AG04450 (cell line): Measurements from ENCODE around the gene ZNF18. TPM values are rescaled to one million over a fixed set of nuclear protein-coding genes. Genes with fewer than 3 reads are reported as not detected.

Experiments
- CTCF ChIA-PET: fragments of 300-600, 350-600 bp; formaldehyde crosslinking; extraction: SDS; loops from one replicate; lab custom pipeline; 2022; ENCODE audit warnings: antibody characterized with exemption, inconsistent platforms; lab: Charles Lee
- POLR2A ChIA-PET: fragments of 350-600 bp; formaldehyde crosslinking; extraction: SDS; loops from one replicate; lab custom pipeline; 2021; ENCODE audit warnings: antibody characterized with exemption, inconsistent platforms; lab: Yijun Ruan, JAX
- DNase-seq: peaks from one replicate; pipeline ENCODE4 v3.0.0-alpha.2; 2011; ENCODE audit warnings: low read depth, low spot score
- H3K27ac ChIP-seq: one replicate; pipeline ENCODE4 v1.5.1; 2012; ENCODE audit warnings: low read depth, low read length, control low read depth
- H3K27me3 ChIP-seq: one replicate; pipeline ENCODE4 v1.6.0; 2012; ENCODE audit warnings: low read length; ENCODE audit not compliant: control insufficient read depth, insufficient read depth
- H3K4me3 ChIP-seq: 2 replicates; pipeline ENCODE4 v1.5.1; 2011; ENCODE audit warnings: mild to moderate bottlenecking, low read depth, low read length, control low read depth
- H3K9me3 ChIP-seq: 2 replicates; pipeline ENCODE4 v1.5.1; 2012; ENCODE audit warnings: low read length; ENCODE audit not compliant: control insufficient read depth, insufficient read depth
- CTCF ChIP-seq: IDR thresholded peaks from 2 replicates; pipeline ENCODE4 v1.5.1; 2011; ENCODE audit warnings: low read depth, low read length, control low read depth, inconsistent platforms
- polyA plus RNA-seq: library from polyadenylated mRNA; depleted of rRNA; stranded (reverse); fragments of >200 nt; gene quantifications from 2 replicates; pipeline ENCODE4 v1.2.3, GENCODE V29; 2011

The ZNF18 gene
- polyA plus RNA-seq, 1 experiment: 8.2 TPM

- no peaks in the 10 kb centered on the region for H3K9me3 ChIP-seq
- ChIA-PET CTCF (no interaction called here), POLR2A (interaction anchor here (0.6 to 3.9 kb wide), 8 partner anchors 11 to 997 kb away, joined by 3 to 48 read pairs (median 4); partner anchors contain the start of genes ELAC2 and ZNF18)
- H3K27me3 ChIP-seq: no peaks in the 10 kb centered on the region
- peak; percentile 64 for DNase-seq
- TF ChIP-seq CTCF: no peak
- peak within 1 kb of the TSS; percentile 62 for H3K4me3 ChIP-seq
- no peak within 1 kb of the TSS for H3K27ac ChIP-seq
Observed at GRCh38 chr17:12020642-12021622, 23.7 kb upstream of the ZNF18 start, which contains the start of gene MAP2K4. Gene MAP2K4 (plus strand): TSS chr17:12020877. CDS start chr17:12020887, 10 bp downstream.

- ChIA-PET CTCF (interaction anchor here (0.6 kb wide), 1 partner anchor 26 kb away, joined by 4 read pairs; no protein-coding TSS in a partner anchor), POLR2A (interaction anchor here (1.1 kb wide), 1 partner anchor 13 kb away, joined by 3 read pairs; the partner anchor contains the start of gene MAP2K4)
- peaks cover 5% of the 10 kb centered on the region for H3K27me3 ChIP-seq
- DNase-seq: no peak
- no peak for TF ChIP-seq CTCF
- H3K9me3 ChIP-seq: no peaks in the 10 kb centered on the region
- H3K4me3 ChIP-seq: no peak overlapping the region
- no peak overlapping the region for H3K27ac ChIP-seq
Observed at GRCh38 chr17:12007466-12007865, 10.2 kb upstream of the ZNF18 start.

- Histone ChIP-seq H3K27ac (no peak overlapping the region), H3K27me3 (no peaks in the 10 kb centered on the region), H3K4me3 (no peak overlapping the region), H3K9me3 (no peaks in the 10 kb centered on the region; the same call in 1 of the 2 replicates)
- ChIA-PET CTCF (no interaction called here), POLR2A (no interaction called here)
- DNase-seq: no peak
- TF ChIP-seq CTCF: no peak
Observed at GRCh38 chr17:11999696-12000095, 2.4 kb upstream of the ZNF18 start.

- no peak for TF ChIP-seq CTCF
- H3K27ac ChIP-seq: peak overlapping the region; percentile 82
- no peaks in the 10 kb centered on the region; the same call in 1 of the 2 replicates for H3K9me3 ChIP-seq
- H3K27me3 ChIP-seq: no peaks in the 10 kb centered on the region
- CTCF ChIA-PET: no interaction called here
- H3K4me3 ChIP-seq: peak overlapping the region; percentile 70
- no peak for DNase-seq
- POLR2A ChIA-PET: interaction anchor here (0.6 to 2.0 kb wide), 7 partner anchors 11 to 740 kb away, joined by 3 to 48 read pairs (median 3); partner anchors contain the start of gene MAP2K4
Observed at GRCh38 chr17:11997972-11998233, 628 bp upstream of the ZNF18 start.

GRCh38 chr17:11996722-11997146 lies 541 bp downstream of the ZNF18 start:
- H3K4me3 ChIP-seq: peak overlapping the region; percentile 89
- no peaks in the 10 kb centered on the region; the same call in 1 of the 2 replicates for H3K9me3 ChIP-seq
- H3K27ac ChIP-seq: peak overlapping the region; percentile 86
- TF ChIP-seq CTCF: no peak
- ChIA-PET CTCF (interaction anchor here (0.6 to 2.0 kb wide), 4 partner anchors 10 to 1121 kb away, joined by 3 to 6 read pairs (median 4); no protein-coding TSS in a partner anchor), POLR2A (interaction anchor here (0.6 to 2.0 kb wide), 11 partner anchors 10 to 1266 kb away, joined by 3 to 48 read pairs (median 4); partner anchors contain the start of genes ELAC2 and MAP2K4)
- no peak for DNase-seq
- H3K27me3 ChIP-seq: no peaks in the 10 kb centered on the region
